Gastrocnemius medialis (tissue), 4 donors: ENCODE measurements around the gene TMEM108. TPM values are rescaled to one million over a fixed set of nuclear protein-coding genes. Genes with fewer than 3 reads are reported as not detected.

ENCODE experiments used
- ATAC-seq, 2 donors: fragments of 150-250 bp; one replicate each; pipeline ENCODE4 v1.9.1; 2016
- DNase-seq, 2 donors: peaks; one replicate each; pipeline ENCODE4 v3.0.0-alpha.2; 2019
- H3K27ac ChIP-seq, 4 donors: fragments of 200-600 bp; sonication (generic); 1 replicate in 1 of 4; 2 replicates in 3 of 4; pipeline ENCODE4 v1.5.1; 2016 to 2018; ENCODE audit warnings: mild to moderate bottlenecking in 2 of 4, moderate library complexity in 1 of 4
- H3K27me3 ChIP-seq, 3 donors: fragments of 200-600 bp; sonication (generic) in 2 of 3; 1 replicate in 1 of 3; 2 replicates in 2 of 3; pipeline versions ENCODE4 v1.5.1 to v1.6.0; 2016 to 2019; ENCODE audit warnings: mild to moderate bottlenecking in 1 of 3, moderate library complexity in 1 of 3
- H3K36me3 ChIP-seq, 2 donors: fragments of 200-600 bp; sonication (generic) in 1 of 2; one replicate each; pipeline ENCODE4 v1.5.1; 2017 to 2018
- H3K4me1 ChIP-seq, 2 donors: fragments of 200-600 bp; sonication (generic) in 1 of 2; one replicate each; pipeline ENCODE4 v1.5.1; 2016 to 2017; ENCODE audit warnings: mild to moderate bottlenecking in 2 of 2
- H3K4me3 ChIP-seq, 4 donors: fragments of 200-600 bp; sonication (generic) in 3 of 4; 1 replicate in 1 of 4; 2 replicates in 3 of 4; pipeline ENCODE4 v1.5.1; 2016 to 2019; ENCODE audit warnings: mild to moderate bottlenecking in 2 of 4
- H3K9me3 ChIP-seq, 3 donors: fragments of 200-600 bp; sonication (generic) in 2 of 3; 1 replicate in 1 of 3; 2 replicates in 2 of 3; pipeline ENCODE4 v1.5.1; 2016 to 2019
- POLR2A ChIP-seq, 2 donors: fragments of 450-650 bp; IDR thresholded peaks; one replicate each; pipeline ENCODE4 v1.6.1; 2017; ENCODE audit warnings: antibody characterized with exemption in 2 of 2, mild to moderate bottlenecking in 2 of 2, moderate library complexity in 2 of 2
- in situ Hi-C, 4 donors: fragments of 200-750 bp; cut with MboI; loops; one replicate each; pipeline versions ENCODE4 v1.15.0 to v1.8.0; 2017; ENCODE audit warnings: low sequenced_read_pairs in 4 of 4
- intact Hi-C: fragments of 100-400 bp; cut with DNase I; formaldehyde crosslinking; loops from one replicate; pipeline ENCODE4 v1.15.1; 2023; ENCODE audit warnings: low total_unique reads
- total RNA-seq, 4 donors: library from RNA; depleted of rRNA; stranded (reverse); fragments of >200 nt; gene quantifications; one replicate each; pipeline versions ENCODE4 v1.1.0 to v1.2.3, GENCODE V29; 2016
- TF ChIP-seq, protein P1 (sequence below), 5 experiments: fragments of 450-650 bp in 3 of 5; fragments of 200-600 bp in 2 of 5; sonication (generic) in 2 of 5; IDR thresholded peaks in 4 of 5; conservative IDR thresholded peaks in 1 of 5; 1 replicate in 4 of 5; 2 replicates in 1 of 5; pipeline ENCODE4 v1.5.1; 2016 to 2019; ENCODE audit warnings: antibody characterized with exemption in 5 of 5, mild to moderate bottlenecking in 3 of 5, moderate library complexity in 3 of 5

Gene TMEM108
- total RNA-seq, 4 donors from 2014 or later, result 1.1 to 3.7 (median 2.4) TPM

DNA sequence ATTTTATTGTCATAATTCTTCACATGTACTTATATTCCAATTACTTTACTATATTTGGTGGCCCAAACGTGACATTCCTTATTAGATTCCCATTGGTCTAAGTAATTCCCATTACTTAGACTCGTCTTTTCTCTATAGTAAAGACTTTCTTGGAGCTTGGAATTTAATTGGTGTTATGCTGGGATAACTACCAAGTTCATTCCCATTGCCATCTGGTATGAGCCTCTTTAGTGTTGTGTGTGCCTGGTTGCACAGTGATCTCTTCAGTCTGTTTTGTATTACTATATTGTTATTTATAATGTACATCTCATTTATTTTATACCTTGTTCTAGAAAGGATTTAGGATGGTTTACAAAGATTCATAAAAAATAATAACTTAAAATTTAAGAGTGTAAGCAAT, 27.8 kb downstream of the TMEM108 start:
- in situ Hi-C loops, result no loop called here
- Histone ChIP-seq H3K36me3 (no peaks in the 10 kb centered on the region), H3K4me3 (no peak overlapping the region), H3K4me1 (no peaks in the 10 kb centered on the region), H3K27ac (no peak overlapping the region), H3K27me3 (no peaks in the 10 kb centered on the region), H3K9me3 (no peaks in the 10 kb centered on the region)
- no peak for DNase-seq
- ATAC-seq, result no peak
- TF ChIP-seq POLR2A (IDR thresholded peaks at IDR 0.05), result no peak
- TF ChIP-seq, protein P1, sequence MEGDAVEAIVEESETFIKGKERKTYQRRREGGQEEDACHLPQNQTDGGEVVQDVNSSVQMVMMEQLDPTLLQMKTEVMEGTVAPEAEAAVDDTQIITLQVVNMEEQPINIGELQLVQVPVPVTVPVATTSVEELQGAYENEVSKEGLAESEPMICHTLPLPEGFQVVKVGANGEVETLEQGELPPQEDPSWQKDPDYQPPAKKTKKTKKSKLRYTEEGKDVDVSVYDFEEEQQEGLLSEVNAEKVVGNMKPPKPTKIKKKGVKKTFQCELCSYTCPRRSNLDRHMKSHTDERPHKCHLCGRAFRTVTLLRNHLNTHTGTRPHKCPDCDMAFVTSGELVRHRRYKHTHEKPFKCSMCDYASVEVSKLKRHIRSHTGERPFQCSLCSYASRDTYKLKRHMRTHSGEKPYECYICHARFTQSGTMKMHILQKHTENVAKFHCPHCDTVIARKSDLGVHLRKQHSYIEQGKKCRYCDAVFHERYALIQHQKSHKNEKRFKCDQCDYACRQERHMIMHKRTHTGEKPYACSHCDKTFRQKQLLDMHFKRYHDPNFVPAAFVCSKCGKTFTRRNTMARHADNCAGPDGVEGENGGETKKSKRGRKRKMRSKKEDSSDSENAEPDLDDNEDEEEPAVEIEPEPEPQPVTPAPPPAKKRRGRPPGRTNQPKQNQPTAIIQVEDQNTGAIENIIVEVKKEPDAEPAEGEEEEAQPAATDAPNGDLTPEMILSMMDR (IDR thresholded peaks at IDR 0.05 in 4 of 5, conservative IDR thresholded peaks at IDR 0.05 in 1 of 5), result no peak
- intact Hi-C loops, result no loop called here

DNA sequence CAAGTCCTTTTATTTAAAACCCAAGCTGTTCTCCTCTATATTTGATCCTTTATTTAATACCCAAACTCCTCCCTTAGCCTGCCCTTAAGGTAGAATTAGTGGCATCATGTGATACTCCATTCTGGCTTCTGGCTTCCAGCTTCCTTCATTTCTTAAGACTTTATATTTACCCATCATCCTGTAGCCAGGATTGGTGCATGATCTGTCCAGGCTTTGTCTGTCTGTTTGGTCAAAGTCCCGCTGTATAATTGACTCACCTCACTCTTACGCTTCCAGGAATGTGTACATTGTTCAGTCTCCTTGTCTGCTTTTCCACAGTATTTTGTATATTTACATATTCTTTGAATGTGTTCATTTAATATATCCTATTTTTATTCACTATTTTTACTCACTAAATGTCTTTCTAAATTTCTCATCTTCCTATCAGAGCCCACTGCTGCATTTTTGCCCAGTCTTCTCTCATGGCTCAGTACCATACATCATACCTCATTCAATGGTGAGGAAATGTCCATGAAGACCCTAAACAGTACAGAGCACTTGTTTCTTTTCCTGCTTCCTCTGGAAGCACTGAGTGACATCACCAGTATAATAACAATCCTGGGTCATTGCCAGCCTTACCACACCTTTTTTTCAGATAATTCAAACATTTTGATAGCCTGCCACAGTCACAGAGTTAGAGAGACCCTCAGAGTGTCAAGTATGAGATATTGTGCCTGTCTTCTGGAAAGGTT, 31.5 kb downstream of the TMEM108 start:
- Histone ChIP-seq H3K27ac (no peak overlapping the region), H3K4me3 (no peak overlapping the region), H3K27me3 (no peaks in the 10 kb centered on the region), H3K4me1 (peaks cover 0 to 3% of the 10 kb centered on the region in 2 donors), H3K36me3 (no peaks in the 10 kb centered on the region), H3K9me3 (no peaks in the 10 kb centered on the region)
- in situ Hi-C loops (no loop called here), intact Hi-C loops (no loop called here)
- no peak for TF ChIP-seq POLR2A (IDR thresholded peaks at IDR 0.05)
- TF ChIP-seq, protein P1 (IDR thresholded peaks at IDR 0.05 in 4 of 5, conservative IDR thresholded peaks at IDR 0.05 in 1 of 5), result no peak
- no peak for ATAC-seq
- DNase-seq, result no peak

DNA sequence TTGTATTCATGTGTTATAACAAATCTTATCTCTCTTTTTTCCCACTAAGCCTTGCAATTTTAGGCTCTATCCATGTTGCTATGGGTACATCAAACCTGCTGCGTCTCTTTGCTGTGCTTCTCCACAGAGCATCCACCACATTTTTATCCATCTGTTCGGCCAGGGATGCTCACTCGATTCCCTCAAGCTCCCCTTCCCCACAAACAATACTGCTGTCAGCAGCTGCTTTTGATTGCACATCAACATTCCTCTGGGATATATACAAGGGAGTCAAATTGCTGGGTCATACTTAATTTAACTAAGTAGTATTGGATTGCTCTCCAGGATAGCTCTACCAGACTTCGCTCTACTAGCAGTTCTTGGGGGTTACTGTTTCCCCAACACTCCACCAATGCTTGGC, 36.8 kb downstream of the TMEM108 start:
- intact Hi-C loops (no loop called here), in situ Hi-C loops (no loop called here)
- ATAC-seq (no peak), DNase-seq (no peak)
- no peak overlapping the region for H3K4me3 ChIP-seq
- H3K9me3 ChIP-seq, result no peaks in the 10 kb centered on the region
- no peaks in the 10 kb centered on the region for H3K27me3 ChIP-seq
- H3K4me1 ChIP-seq, result peaks cover 0 to 3% of the 10 kb centered on the region in 2 donors
- no peak overlapping the region for H3K27ac ChIP-seq
- no peak for TF ChIP-seq POLR2A (IDR thresholded peaks at IDR 0.05)
- TF ChIP-seq, protein P1 (IDR thresholded peaks at IDR 0.05 in 4 of 5, conservative IDR thresholded peaks at IDR 0.05 in 1 of 5), result no peak
- H3K36me3 ChIP-seq, result no peaks in the 10 kb centered on the region

DNA sequence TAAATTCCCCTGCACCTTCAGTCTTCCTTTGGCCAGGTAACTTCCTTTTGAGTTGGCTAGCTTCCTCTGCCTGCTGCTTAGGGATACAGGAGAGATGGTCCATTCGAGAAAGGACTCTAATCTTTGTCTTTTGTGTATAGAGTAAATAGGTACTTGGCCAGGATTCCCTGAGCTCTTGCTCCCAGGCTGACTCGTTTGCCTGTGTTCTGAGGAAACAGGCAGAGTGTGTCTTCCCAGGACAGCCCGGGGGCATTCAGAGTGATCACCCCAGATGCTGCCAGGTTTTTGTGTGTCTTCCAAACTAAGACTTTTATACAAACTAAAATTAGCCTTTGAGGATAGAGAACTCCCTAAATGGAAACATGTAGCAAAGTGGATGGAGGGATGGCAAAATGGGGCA, 39.5 kb downstream of the TMEM108 start:
- no peaks in the 10 kb centered on the region for H3K4me1 ChIP-seq
- H3K27ac ChIP-seq, result no peak overlapping the region
- ATAC-seq (no peak), DNase-seq (no peak)
- H3K36me3 ChIP-seq, result peaks cover 0 to 5% of the 10 kb centered on the region in 2 donors
- no peak overlapping the region for H3K4me3 ChIP-seq
- no peaks in the 10 kb centered on the region for H3K9me3 ChIP-seq
- H3K27me3 ChIP-seq, result no peaks in the 10 kb centered on the region
- in situ Hi-C loops, result no loop called here
- TF ChIP-seq, protein P1 (IDR thresholded peaks at IDR 0.05 in 4 of 5, conservative IDR thresholded peaks at IDR 0.05 in 1 of 5), result no peak
- no peak for TF ChIP-seq POLR2A (IDR thresholded peaks at IDR 0.05)
- intact Hi-C loops, result no loop called here

DNA sequence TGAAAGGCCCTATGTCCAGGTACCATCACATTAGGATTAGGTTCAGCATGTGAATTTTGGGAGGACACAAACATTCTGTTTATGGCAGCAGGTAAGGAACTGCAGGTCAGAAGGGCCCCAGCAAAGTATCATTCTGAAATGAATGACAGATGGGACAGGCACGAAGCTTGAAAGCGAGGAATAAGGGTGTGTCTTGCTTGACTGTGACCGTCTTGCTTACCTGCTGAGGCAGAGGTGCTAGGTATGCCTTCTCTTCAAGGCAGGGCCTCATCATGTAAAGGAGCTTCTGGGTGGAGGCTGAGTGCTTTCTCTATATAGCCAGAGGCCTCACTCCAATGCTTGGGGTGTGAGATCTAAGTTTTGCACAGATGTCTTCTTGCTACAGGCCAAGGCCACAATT, 41.4 kb downstream of the TMEM108 start:
- in situ Hi-C loops, result no loop called here
- Histone ChIP-seq H3K36me3 (peaks cover 0 to 5% of the 10 kb centered on the region in 2 donors), H3K4me1 (peaks cover 6 to 10% of the 10 kb centered on the region in 2 donors)

More for the DNA sequence above, 41.4 kb downstream of the TMEM108 start:
- DNase-seq (no peak), ATAC-seq (no peak)
- TF ChIP-seq POLR2A (IDR thresholded peaks at IDR 0.05), result no peak
- TF ChIP-seq, protein P1 (IDR thresholded peaks at IDR 0.05 in 4 of 5, conservative IDR thresholded peaks at IDR 0.05 in 1 of 5), result no peak
- Histone ChIP-seq H3K4me3 (no peak overlapping the region), H3K27me3 (no peaks in the 10 kb centered on the region), H3K9me3 (no peaks in the 10 kb centered on the region), H3K27ac (no peak overlapping the region)
- intact Hi-C loops, result no loop called here
